Neural cell (in vitro differentiated cells): ENCODE results near the gene SCUBE1.

ENCODE experiments used
- CTCF ChIP-seq: fragments of 450-650 bp; IDR thresholded peaks from 2 replicates; pipeline ENCODE4 v1.5.1; 2014; ENCODE audit warnings: antibody characterized with exemption, mild to moderate bottlenecking, moderate library complexity; ENCODE audit not compliant: poor library complexity, severe bottlenecking
- EP300 ChIP-seq: fragments of 450-650 bp; conservative IDR thresholded peaks from 2 replicates; pipeline ENCODE4 v1.6.1; 2014; ENCODE audit warnings: antibody characterized with exemption, mild to moderate bottlenecking, moderate library complexity; ENCODE audit not compliant: poor library complexity, severe bottlenecking
- EZH2 ChIP-seq: fragments of 200-600, 300-800 bp; shearing (Covaris generic), sonication (generic); IDR thresholded peaks from 2 replicates; pipeline ENCODE4 v1.6.1; 2014; ENCODE audit warnings: antibody characterized with exemption, low read length, borderline replicate concordance, mild to moderate bottlenecking; ENCODE audit not compliant: insufficient read depth, poor library complexity, severe bottlenecking
- POLR2AphosphoS5 ChIP-seq: IDR thresholded peaks from 2 replicates; pipeline ENCODE4 v1.6.1; 2012
- RAD21 ChIP-seq: fragments of 450-650 bp; conservative IDR thresholded peaks from 2 replicates; pipeline ENCODE4 v1.6.1; 2014; ENCODE audit warnings: antibody characterized with exemption, mild to moderate bottlenecking, moderate library complexity
- REST ChIP-seq: IDR thresholded peaks from 2 replicates; pipeline ENCODE4 v1.6.1; 2012; ENCODE audit warnings: borderline replicate concordance
- SMC3 ChIP-seq: fragments of 450-650 bp; conservative IDR thresholded peaks from 2 replicates; pipeline ENCODE4 v1.6.1; 2014; ENCODE audit warnings: antibody characterized with exemption, mild to moderate bottlenecking, moderate library complexity; ENCODE audit not compliant: poor library complexity
- TAF1 ChIP-seq: IDR thresholded peaks from 2 replicates; pipeline ENCODE4 v1.6.1; 2012; ENCODE audit warnings: low read depth

GRCh38 chr22:43325176-43325575 lies 18.0 kb downstream of the SCUBE1 start:
- TF ChIP-seq CTCF (no peak), RAD21 (no peak), EZH2 (no peak), POLR2AphosphoS5 (no peak), TAF1 (no peak), REST (no peak), SMC3 (no peak), EP300 (no peak)
